HepG2 (cell line): Measurements from ENCODE around the gene PLPP3. TPM values are rescaled to one million over a fixed set of nuclear protein-coding genes. Genes with fewer than 3 reads are reported as not detected.
A peak's percentile ranks its signal among the peaks of the same experiment; 100 is the strongest.

Source experiments
- ARID5B ChIP-seq: IDR thresholded peaks from 2 replicates; pipeline ENCODE4 v1.4.0; 2020; ENCODE audit warnings: mild to moderate bottlenecking, missing genetic modification reagents
- ATF2 ChIP-seq: sonication (generic); formaldehyde crosslinking; IDR thresholded peaks from 2 replicates; pipeline ENCODE4 v1.4.0; 2020; ENCODE audit warnings: missing genetic modification reagents
- ATF5 ChIP-seq: sonication (generic); formaldehyde crosslinking; IDR thresholded peaks from 2 replicates; pipeline ENCODE4 v1.4.0; 2020; ENCODE audit warnings: mild to moderate bottlenecking, low read depth, missing genetic modification reagents
- HDAC1 ChIP-seq: sonication (generic); formaldehyde crosslinking; IDR thresholded peaks from 2 replicates; pipeline ENCODE4 v1.5.1; 2020; ENCODE audit warnings: mild to moderate bottlenecking, missing genetic modification reagents
- HDAC6 ChIP-seq: fragments of 200-600 bp; sonication (generic); IDR thresholded peaks from 2 replicates; pipeline ENCODE4 v1.7.0; 2017; ENCODE audit warnings: mild to moderate bottlenecking, antibody characterized with exemption, low read length, low read depth
- HHEX ChIP-seq: IDR thresholded peaks from 2 replicates; pipeline ENCODE4 v1.6.1; 2016; ENCODE audit warnings: control low read depth
- HMGA1 ChIP-seq: sonication (generic); formaldehyde crosslinking; conservative IDR thresholded peaks from 2 replicates; pipeline ENCODE4 v1.4.0; 2020; ENCODE audit warnings: missing genetic modification reagents
- HOXA3 ChIP-seq: sonication (generic); formaldehyde crosslinking; IDR thresholded peaks from 2 replicates; pipeline ENCODE4 v1.5.0; 2020; ENCODE audit warnings: missing genetic modification reagents
- KDM2A ChIP-seq: sonication (generic); formaldehyde crosslinking; IDR thresholded peaks from 2 replicates; pipeline ENCODE4 v1.4.0; 2020; ENCODE audit warnings: low read depth, missing genetic modification reagents, borderline replicate concordance
- ONECUT2 ChIP-seq: sonication (generic); formaldehyde crosslinking; IDR thresholded peaks from 2 replicates; pipeline ENCODE4 v1.4.0; 2020; ENCODE audit warnings: missing genetic modification reagents
- REPIN1 ChIP-seq: sonication (generic); formaldehyde crosslinking; IDR thresholded peaks from 2 replicates; pipeline ENCODE4 v1.8.0; 2022; ENCODE audit warnings: missing genetic modification reagents, low read depth, mild to moderate bottlenecking, borderline replicate concordance
- SAP130 ChIP-seq: IDR thresholded peaks from 2 replicates; pipeline ENCODE4 v1.6.1; 2016; ENCODE audit warnings: low read depth
- SOX13 ChIP-seq, 3 experiments: fragments of 450-650 bp in 1 of 3; sonication (generic) in 1 of 3; formaldehyde crosslinking in 1 of 3; IDR thresholded peaks in 2 of 3; conservative IDR thresholded peaks in 1 of 3; 2 replicates each; pipeline versions ENCODE4 v1.5.0 to v1.6.1; 2016 to 2020; ENCODE audit warnings: antibody characterized with exemption in 1 of 3, mild to moderate bottlenecking in 1 of 3, missing compliant biosample characterization in 1 of 3, missing genetic modification reagents in 1 of 3, moderate library complexity in 1 of 3
- SP1 ChIP-seq, 2 experiments: fragments of 450-650 bp in 1 of 2; sonication (generic) in 1 of 2; formaldehyde crosslinking in 1 of 2; IDR thresholded peaks; 2 replicates each; pipeline versions ENCODE4 v1.4.0 to v1.6.1; 2016 to 2020; ENCODE audit warnings: missing genetic modification reagents in 1 of 2
- SRY ChIP-seq: sonication (generic); formaldehyde crosslinking; IDR thresholded peaks from 2 replicates; pipeline ENCODE4 v1.8.0; 2022; ENCODE audit warnings: mild to moderate bottlenecking, missing genetic modification reagents
- TP53 ChIP-seq: sonication (generic); formaldehyde crosslinking; conservative IDR thresholded peaks from 2 replicates; pipeline ENCODE4 v1.4.0; 2020; ENCODE audit warnings: missing genetic modification reagents
- TRIM24 ChIP-seq: sonication (generic); formaldehyde crosslinking; IDR thresholded peaks from 2 replicates; pipeline ENCODE4 v1.8.0; 2022; ENCODE audit warnings: mild to moderate bottlenecking, missing genetic modification reagents
- ZFX ChIP-seq: sonication (generic); formaldehyde crosslinking; IDR thresholded peaks from 2 replicates; pipeline ENCODE4 v1.4.0; 2020; ENCODE audit warnings: mild to moderate bottlenecking, low read depth, missing genetic modification reagents, moderate library complexity
- ZNF143 ChIP-seq: sonication (generic); formaldehyde crosslinking; IDR thresholded peaks from 2 replicates; pipeline ENCODE4 v1.4.0; 2020; ENCODE audit warnings: missing genetic modification reagents
- ZNF414 ChIP-seq: sonication (generic); formaldehyde crosslinking; IDR thresholded peaks from 2 replicates; pipeline ENCODE4 v1.5.0; 2020; ENCODE audit warnings: missing genetic modification reagents
- ZNF710 ChIP-seq: sonication (generic); formaldehyde crosslinking; IDR thresholded peaks from 2 replicates; pipeline ENCODE4 v1.5.0; 2020; ENCODE audit warnings: mild to moderate bottlenecking, missing genetic modification reagents, borderline replicate concordance
- ZNF746 ChIP-seq: sonication (generic); formaldehyde crosslinking; IDR thresholded peaks from 2 replicates; pipeline ENCODE4 v1.8.0; 2022; ENCODE audit warnings: mild to moderate bottlenecking, missing genetic modification reagents
- polyA plus RNA-seq, 8 experiments: library from polyadenylated mRNA; depleted of rRNA in 3 of 8; stranded (reverse) in 7 of 8; unstranded in 1 of 8; fragments of >200 nt; fragmentation: Illumina TruSeq in 4 of 8; extraction: Trizol in 4 of 8; gene quantifications; 2 replicates each; pipeline versions ENCODE4 v1.2.1 to v1.2.3, GENCODE V29; 2011 to 2016; ENCODE audit warnings: low read depth in 4 of 8, missing spikeins in 1 of 8, mixed read lengths in 1 of 8; ENCODE audit not compliant: insufficient read depth in 1 of 8
- total RNA-seq, 5 experiments: library from RNA; depleted of rRNA; stranded (reverse); fragments of >200 nt; fragmentation: Illumina TruSeq; extraction: Trizol; gene quantifications; 2 replicates each; pipeline ENCODE4 v1.2.3, GENCODE V29; 2016; ENCODE audit warnings: low read depth in 1 of 5

Gene PLPP3
- total and polyA plus RNA-seq, 2 of the 13 experiments (the other 11 are each of a cell fraction or from before 2014, with no cell fraction given) = 49.7 to 65.8 TPM

- TF ChIP-seq SP1 (IDR thresholded peaks at IDR 0.05) (no peak), SP1 (CRISPR knock-in tag; IDR thresholded peaks at IDR 0.05) (peak; percentile 30; the same call in 1 of the 2 replicates), ZNF710 (CRISPR knock-in tag) (peak; percentile 98), HDAC6 (no peak), TP53 (CRISPR knock-in tag) (no peak), ZNF143 (CRISPR knock-in tag) (peak; percentile 43; the same call in 1 of the 2 replicates), SOX13 (IDR thresholded peaks at IDR 0.05) (peak; percentile 80), SOX13 (CRISPR knock-in tag; conservative IDR thresholded peaks at IDR 0.05 in 1 of 2, IDR thresholded peaks at IDR 0.05 in 1 of 2) (peak in 1 of 2 experiments; percentile 92; a peak in 2 of 4 replicates), TRIM24 (no peak), ONECUT2 (peak; percentile 77; the same call in 1 of the 2 replicates), SRY (CRISPR knock-in tag) (no peak), KDM2A (CRISPR knock-in tag) (0 out of 2 replicates have a peak, but pooled peaks have one; percentile 25), REPIN1 (CRISPR knock-in tag) (no peak), ZNF414 (no peak), HOXA3 (CRISPR knock-in tag) (peak; percentile 81), SAP130 (CRISPR knock-in tag) (peak; percentile 87), ARID5B (peak; percentile 99), HMGA1 (CRISPR knock-in tag) (no peak), HHEX (CRISPR knock-in tag) (peak; percentile 71), ATF5 (no peak), ATF2 (CRISPR knock-in tag) (peak; percentile 81), ZFX (CRISPR knock-in tag) (peak; percentile 41; the same call in 1 of the 2 replicates), HDAC1 (peak; percentile 81; the same call in 1 of the 2 replicates), ZNF746 (peak; percentile 80)
These were observed 9.7 kb downstream of the PLPP3 start (continued) for GRCh38 chr1:56569661-56570060.
